A673 (cell line): ENCODE data around the gene PELI2. TPM values are rescaled to one million over a fixed set of nuclear protein-coding genes. Genes with fewer than 3 reads are reported as not detected.
"Not testable (repeated sequence)": the region's sequence is repeated elsewhere in the genome, so short reads cannot be mapped to it uniquely, and the experiment has no call there.

Experiments used
- BruUV-seq: library from RNA; stranded (reverse); fragments of 400-500 nt; replicated peaks from 2 replicates; lab custom pipeline; 2021; lab: Mats Ljungman, UMichigan
- CTCF ChIA-PET: fragments of 300-600 bp; sonication (Branson Sonifier 250); formaldehyde crosslinking; loops from one replicate; lab custom pipeline; 2022; ENCODE audit warnings: antibody characterized with exemption; lab: Charles Lee
- POLR2A ChIA-PET: fragments of 300-600 bp; sonication (Branson Sonifier 250); formaldehyde crosslinking; loops from one replicate; lab custom pipeline; 2022; ENCODE audit warnings: antibody characterized with exemption; ENCODE audit not compliant: low non-redundant PET; lab: Charles Lee
- DNase-seq: peaks from one replicate; pipeline ENCODE4 v3.0.0-alpha.2; 2015; ENCODE audit warnings: low spot score
- H3K27ac ChIP-seq: fragments of 200-600 bp; sonication (generic); 2 replicates; pipeline ENCODE4 v1.5.1; 2016; ENCODE audit warnings: mixed run types, low read depth, mild to moderate bottlenecking, mixed read lengths, antibody characterized with exemption, low read length; ENCODE audit not compliant: poor library complexity, severe bottlenecking
- H3K27me3 ChIP-seq: fragments of 200-600 bp; sonication (generic); replicated peaks from 2 replicates; pipeline ENCODE4 v1.6.1; 2017; ENCODE audit warnings: mixed run types, low read depth, mild to moderate bottlenecking, mixed read lengths, antibody characterized with exemption, low read length; ENCODE audit not compliant: insufficient read depth, poor library complexity
- H3K36me3 ChIP-seq: fragments of 200-600 bp; sonication (generic); 2 replicates; pipeline ENCODE4 v1.6.1; 2016; ENCODE audit warnings: mixed run types, mild to moderate bottlenecking, mixed read lengths, antibody characterized with exemption, low read length; ENCODE audit not compliant: insufficient read depth, poor library complexity, severe bottlenecking
- H3K4me1 ChIP-seq: fragments of 200-600 bp; sonication (generic); 2 replicates; pipeline ENCODE4 v1.6.1; 2017; ENCODE audit warnings: mixed run types, mild to moderate bottlenecking, mixed read lengths, antibody characterized with exemption, low read length; ENCODE audit not compliant: insufficient read depth, poor library complexity, severe bottlenecking
- H3K4me3 ChIP-seq: fragments of 200-600 bp; sonication (generic); 2 replicates; pipeline ENCODE4 v1.5.1; 2016; ENCODE audit warnings: low read depth, mixed run types, mild to moderate bottlenecking, mixed read lengths, low read length; ENCODE audit not compliant: poor library complexity, severe bottlenecking
- H3K9me3 ChIP-seq: fragments of 200-600 bp; sonication (generic); 2 replicates; pipeline ENCODE4 v1.6.1; 2016; ENCODE audit warnings: mixed run types, low read depth, mild to moderate bottlenecking, mixed read lengths, antibody characterized with exemption, low read length; ENCODE audit not compliant: poor library complexity, severe bottlenecking
- EZH2 ChIP-seq: fragments of 200-600 bp; sonication (generic); IDR thresholded peaks from 2 replicates; pipeline ENCODE4 v1.6.1; 2017; ENCODE audit warnings: borderline replicate concordance, low read depth, mild to moderate bottlenecking, mixed read lengths, antibody characterized with exemption, low read length; ENCODE audit not compliant: poor library complexity, severe bottlenecking
- intact Hi-C: fragments of 100-400 bp; cut with micrococcal nuclease; formaldehyde crosslinking; loops from one replicate; pipeline ENCODE4 v1.10.0; 2022; ENCODE audit not compliant: unreplicated experiment
- total RNA-seq: library from RNA; stranded (reverse); gene quantifications from 2 replicates; pipeline ENCODE4 v1.2.3, GENCODE V29; 2021
- TF ChIP-seq, protein P1 (sequence below): fragments of 300-800, 200-600 bp; sonication (generic); conservative IDR thresholded peaks from 2 replicates; pipeline ENCODE4 v1.5.1; 2017; ENCODE audit warnings: low read depth, mild to moderate bottlenecking, antibody characterized with exemption, low read length, moderate library complexity, mixed read lengths

Gene PELI2
- total RNA-seq, 1 experiment from 2014 or later = 5.5 TPM

DNA sequence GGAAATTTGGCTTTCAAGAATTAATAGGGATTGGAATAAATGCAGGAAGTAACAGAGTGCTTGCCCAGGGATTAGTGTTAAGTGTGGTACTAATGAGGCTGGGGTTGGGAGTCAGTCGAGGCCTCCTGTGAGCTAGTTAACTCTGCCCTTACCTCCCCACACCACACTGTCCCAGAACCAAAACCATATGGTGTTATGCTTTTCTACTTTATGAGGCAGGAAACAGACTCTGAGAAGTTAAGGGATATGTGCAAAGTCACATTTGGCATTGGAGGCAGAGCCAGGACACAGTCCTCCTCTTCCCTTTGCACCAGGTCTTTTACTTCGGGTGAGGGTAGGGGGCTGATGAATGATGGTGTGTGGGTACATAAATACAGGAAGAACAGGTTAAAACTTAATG lies 41.9 kb downstream of the PELI2 start:
- Histone ChIP-seq H3K27me3 (no peaks in the 10 kb centered on the region), H3K4me3 (no peak overlapping the region), H3K9me3 (no peaks in the 10 kb centered on the region), H3K36me3 (no peaks in the 10 kb centered on the region), H3K4me1 (peaks cover 3% of the 10 kb centered on the region), H3K27ac (no peak overlapping the region)
- CTCF ChIA-PET = no interaction called here
- TF ChIP-seq, protein P1, sequence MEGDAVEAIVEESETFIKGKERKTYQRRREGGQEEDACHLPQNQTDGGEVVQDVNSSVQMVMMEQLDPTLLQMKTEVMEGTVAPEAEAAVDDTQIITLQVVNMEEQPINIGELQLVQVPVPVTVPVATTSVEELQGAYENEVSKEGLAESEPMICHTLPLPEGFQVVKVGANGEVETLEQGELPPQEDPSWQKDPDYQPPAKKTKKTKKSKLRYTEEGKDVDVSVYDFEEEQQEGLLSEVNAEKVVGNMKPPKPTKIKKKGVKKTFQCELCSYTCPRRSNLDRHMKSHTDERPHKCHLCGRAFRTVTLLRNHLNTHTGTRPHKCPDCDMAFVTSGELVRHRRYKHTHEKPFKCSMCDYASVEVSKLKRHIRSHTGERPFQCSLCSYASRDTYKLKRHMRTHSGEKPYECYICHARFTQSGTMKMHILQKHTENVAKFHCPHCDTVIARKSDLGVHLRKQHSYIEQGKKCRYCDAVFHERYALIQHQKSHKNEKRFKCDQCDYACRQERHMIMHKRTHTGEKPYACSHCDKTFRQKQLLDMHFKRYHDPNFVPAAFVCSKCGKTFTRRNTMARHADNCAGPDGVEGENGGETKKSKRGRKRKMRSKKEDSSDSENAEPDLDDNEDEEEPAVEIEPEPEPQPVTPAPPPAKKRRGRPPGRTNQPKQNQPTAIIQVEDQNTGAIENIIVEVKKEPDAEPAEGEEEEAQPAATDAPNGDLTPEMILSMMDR = no peak
- TF ChIP-seq EZH2 = no peak
- no TSS peak for BruUV-seq
- intact Hi-C loops = no loop called here
- POLR2A ChIA-PET = no interaction called here
- DNase-seq = peak; percentile 24

DNA sequence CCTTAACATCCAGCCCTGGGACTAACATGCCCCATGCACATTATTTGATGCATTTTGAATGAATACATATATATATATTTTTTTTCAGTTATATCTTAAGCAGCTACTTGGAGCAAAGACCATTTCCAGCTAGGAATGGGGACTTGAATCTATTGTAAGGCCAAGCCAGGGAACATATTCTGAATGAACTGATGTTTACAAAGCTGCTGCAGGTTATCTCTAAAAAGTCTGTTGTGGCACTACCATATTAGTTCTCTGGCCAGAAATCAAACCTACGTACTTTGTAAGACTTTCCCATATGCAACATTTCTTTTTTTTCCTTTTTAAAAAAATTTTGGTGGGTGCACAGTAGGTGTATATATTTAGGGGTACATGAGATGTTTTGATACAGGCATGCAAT lies 43.4 kb downstream of the PELI2 start:
- TF ChIP-seq, protein P1 = no peak
- no peak for TF ChIP-seq EZH2
- CTCF ChIA-PET = no interaction called here
- Histone ChIP-seq H3K36me3 (no peaks in the 10 kb centered on the region), H3K27me3 (no peaks in the 10 kb centered on the region), H3K4me3 (no peak overlapping the region), H3K9me3 (peaks cover 6% of the 10 kb centered on the region), H3K4me1 (peaks cover 3% of the 10 kb centered on the region), H3K27ac (no peak overlapping the region)
- no TSS peak for BruUV-seq
- POLR2A ChIA-PET = interaction anchor here (0.6 kb wide), 1 partner anchor 331 kb away, joined by 5 read pairs; no protein-coding TSS in a partner anchor
- intact Hi-C loops = no loop called here
- no peak for DNase-seq

DNA sequence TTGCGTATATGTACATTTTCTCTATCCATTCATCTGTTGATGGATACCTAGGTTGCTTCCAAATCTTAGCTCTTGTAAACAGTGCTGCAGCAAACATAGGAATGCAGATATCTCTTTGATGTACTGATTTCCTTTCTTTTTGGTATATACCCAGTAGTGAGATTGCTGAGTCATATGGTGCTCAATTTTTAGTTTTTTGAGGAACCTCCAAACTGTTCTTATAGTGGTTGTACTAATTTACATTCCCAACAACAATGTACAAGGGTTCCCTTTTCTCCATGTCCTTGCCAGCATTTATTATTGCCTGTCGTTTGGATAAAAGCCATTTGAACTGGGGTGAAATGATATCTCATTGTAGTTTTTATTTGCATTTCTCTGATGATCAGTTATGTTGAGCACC lies 44.3 kb downstream of the PELI2 start:
- no peak for DNase-seq
- peaks cover 6% of the 10 kb centered on the region for H3K9me3 ChIP-seq
- CTCF ChIA-PET = no interaction called here
- H3K36me3 ChIP-seq = no peaks in the 10 kb centered on the region
- peaks cover 3% of the 10 kb centered on the region for H3K4me1 ChIP-seq
- no TSS peak for BruUV-seq
- H3K27me3 ChIP-seq = no peaks in the 10 kb centered on the region
- no peak overlapping the region for H3K27ac ChIP-seq
- POLR2A ChIA-PET = no interaction called here
- intact Hi-C loops = no loop called here
- no peak overlapping the region for H3K4me3 ChIP-seq
- TF ChIP-seq, protein P1 = no peak

DNA sequence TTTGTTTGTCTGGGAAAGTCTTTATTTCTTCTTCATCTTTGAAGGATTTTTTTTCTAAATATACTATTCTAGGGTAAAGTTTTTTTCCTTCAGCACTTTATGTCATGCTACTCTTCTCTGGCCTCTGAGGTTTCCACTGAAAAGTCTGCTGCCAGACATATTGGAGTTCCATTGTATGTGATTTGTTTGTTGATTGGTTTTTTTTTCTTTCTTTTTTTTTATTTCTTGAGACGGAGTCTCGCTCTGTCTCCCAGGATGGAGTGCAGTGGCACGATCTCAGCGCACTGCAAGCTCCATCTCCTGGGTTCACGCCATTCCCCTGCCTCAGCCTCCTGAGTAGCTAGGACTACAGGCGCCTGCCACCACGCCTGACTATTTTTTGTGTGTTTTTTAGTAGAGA lies 48.4 kb downstream of the PELI2 start:
- intact Hi-C loops, CTCF ChIA-PET, H3K36me3 ChIP-seq, H3K4me1 ChIP-seq, DNase-seq, H3K27me3 ChIP-seq, BruUV-seq, H3K9me3 ChIP-seq, H3K27ac ChIP-seq, POLR2A ChIA-PET, H3K4me3 ChIP-seq: not testable (repeated sequence)
